DND-41 (cell line): ENCODE results near the gene C16orf74.

Experiments used
- CTCF ChIP-seq: IDR thresholded peaks from 2 replicates; pipeline ENCODE4 v1.5.1; 2012; ENCODE audit warnings: borderline replicate concordance, low read length, moderate library complexity, mild to moderate bottlenecking; ENCODE audit not compliant: poor library complexity, severe bottlenecking; ENCODE audit errors: extremely low read depth
- EZH2 ChIP-seq: IDR thresholded peaks from 3 replicates; pipeline ENCODE4 v1.6.1; 2012; ENCODE audit warnings: borderline replicate concordance, low read depth, mild to moderate bottlenecking, moderate library complexity, low read length, inconsistent platforms; ENCODE audit not compliant: severe bottlenecking

- TF ChIP-seq CTCF (no peak), EZH2 (no peak)
These were observed 17.3 kb upstream of the C16orf74 start for GRCh38 chr16:85768199-85768598.
